GM19467 (cell line): ENCODE results near the gene LRRC71.

ENCODE experiments used
- ATAC-seq: cut with Tn5 transposase; IDR thresholded peaks from one replicate; pipeline ENCODE4 v1.9.1; 2021; ENCODE audit warnings: mild to moderate bottlenecking, moderate library complexity; ENCODE audit not compliant: unreplicated experiment

LRRC71 gene

DNA sequence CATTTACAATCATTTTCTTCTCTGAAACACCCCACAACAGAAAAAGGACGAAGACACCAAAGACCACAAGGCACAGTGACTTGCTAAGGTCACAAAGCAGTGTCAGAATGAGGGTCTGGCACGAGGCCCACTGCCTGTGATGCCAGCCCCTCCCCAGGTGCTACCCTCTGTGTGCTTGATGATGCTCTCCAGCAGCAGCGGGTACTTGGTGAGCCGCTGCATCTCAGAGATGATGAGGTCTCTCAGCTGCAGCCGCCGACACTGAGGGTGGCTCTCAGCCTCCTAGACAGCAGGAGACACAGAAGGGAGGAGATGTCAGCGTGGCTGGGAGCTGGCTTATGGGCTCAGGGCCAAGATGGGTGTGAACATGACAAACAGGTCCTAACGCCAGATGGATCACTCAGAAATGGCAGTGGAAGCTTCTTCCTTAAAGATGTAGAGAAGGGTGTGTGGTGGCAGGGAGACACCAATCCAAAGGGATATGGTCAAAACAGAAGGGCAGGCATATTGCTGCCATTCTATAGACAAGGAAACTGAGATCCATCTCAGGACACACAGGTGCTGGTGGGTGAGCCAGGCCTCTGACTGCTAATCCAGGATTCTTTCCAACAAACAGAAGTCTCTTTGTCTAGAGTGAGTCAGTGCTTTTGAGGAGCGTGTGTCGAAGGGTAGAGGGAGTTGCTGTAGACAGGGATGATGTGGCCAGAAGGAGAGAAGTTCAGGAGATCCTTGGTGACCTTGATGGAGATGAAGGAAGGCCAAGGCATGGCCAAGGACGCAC, 25.6 kb downstream of the LRRC71 start:
- no peak for ATAC-seq

GRCh38 chr1:156947127-156947526, 26.7 kb downstream of the LRRC71 start:
- no peak for ATAC-seq

DNA sequence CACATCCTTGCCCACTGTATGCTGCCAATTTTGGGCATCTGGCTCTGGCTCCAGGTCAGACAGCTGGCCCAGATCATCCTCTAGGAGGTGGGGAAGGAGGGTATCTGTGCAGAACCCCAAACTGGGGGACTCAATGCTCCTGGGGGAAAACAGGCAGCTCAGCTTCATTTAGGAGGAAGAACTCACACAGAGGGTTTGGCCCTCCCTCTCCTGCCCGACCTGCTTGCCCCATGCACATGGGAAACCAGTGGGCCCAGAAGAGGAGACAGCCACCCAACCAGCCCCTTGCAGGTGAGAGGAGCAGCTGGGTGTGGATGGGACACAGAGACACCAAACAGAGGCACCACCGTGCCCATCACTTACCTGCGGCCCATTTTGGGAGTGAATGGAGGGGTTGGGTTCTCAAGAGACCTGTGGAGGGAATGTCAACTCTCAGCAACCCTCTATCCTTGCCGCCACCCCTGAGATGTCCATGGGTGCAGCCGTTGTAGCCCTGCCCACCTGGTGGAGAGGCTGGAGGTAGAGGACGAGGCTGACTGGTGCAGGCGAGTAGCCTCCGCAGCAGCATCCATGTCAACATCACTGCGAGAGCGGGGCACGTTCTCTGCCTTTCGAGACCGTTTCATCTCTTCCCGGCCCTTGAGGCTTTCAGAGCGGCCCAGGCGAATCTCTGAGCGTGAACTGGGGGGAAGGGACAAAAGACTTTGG, 27.5 kb downstream of the LRRC71 start:
- no peak for ATAC-seq

DNA sequence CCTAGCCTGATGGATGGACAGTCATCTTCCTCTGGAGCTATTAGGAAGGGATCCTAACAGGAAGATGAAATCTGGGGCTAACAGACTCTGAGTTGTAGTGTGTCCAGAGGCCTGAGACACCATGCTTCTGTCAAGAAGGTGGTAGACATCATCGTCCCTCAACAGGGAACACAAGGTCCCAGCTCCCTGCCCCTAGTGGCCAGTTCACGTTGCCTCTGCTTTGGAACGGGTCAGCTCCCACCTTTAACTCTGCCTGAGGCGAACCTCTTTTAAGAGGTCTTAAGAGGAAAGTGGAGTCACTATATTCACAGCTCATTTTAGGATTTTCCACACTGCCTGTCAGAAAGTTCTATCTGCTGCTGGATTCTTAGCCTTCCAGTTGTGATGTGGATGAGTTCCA, 28.3 kb downstream of the LRRC71 start:
- ATAC-seq = no peak

DNA sequence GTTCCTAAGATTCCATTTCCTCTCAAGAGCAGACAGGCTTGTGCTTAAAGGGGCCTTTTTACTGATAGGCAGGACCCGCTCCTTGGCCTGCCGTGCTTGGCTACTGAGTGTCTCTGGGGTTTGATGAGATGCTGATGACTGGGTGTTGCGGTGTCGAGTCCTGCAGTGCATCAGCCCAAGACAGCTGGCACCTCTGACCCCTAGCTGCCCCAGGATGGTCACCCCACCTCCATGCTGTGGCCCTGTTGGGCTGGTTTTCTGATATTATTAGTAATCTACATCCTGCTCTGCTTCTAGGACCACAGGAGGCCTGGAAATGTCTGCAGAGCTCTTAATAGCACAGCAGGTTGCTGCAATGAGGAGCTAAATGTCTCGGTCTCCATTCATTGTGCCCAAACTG, 28.7 kb downstream of the LRRC71 start:
- ATAC-seq = no peak

DNA sequence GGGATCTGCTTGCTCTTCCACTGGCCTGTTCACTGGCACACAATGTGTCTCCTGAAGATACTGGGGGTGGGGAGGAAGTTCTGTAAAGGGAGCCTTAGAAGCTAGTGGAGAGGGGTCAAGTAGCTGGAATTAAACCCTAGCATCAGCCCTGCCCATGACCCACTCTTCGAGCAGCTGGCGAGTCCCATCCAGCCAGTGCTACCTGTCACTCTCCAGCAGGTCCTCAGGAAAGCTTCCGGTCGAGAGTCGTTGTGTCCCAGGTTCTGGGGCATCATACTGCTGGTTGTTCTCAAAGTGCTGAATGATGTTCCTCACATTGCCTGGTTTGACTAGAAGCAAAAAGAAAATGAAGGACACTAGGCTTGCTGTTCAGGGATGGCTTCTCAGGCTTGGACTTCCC, 30.9 kb downstream of the LRRC71 start:
- no peak for ATAC-seq

DNA sequence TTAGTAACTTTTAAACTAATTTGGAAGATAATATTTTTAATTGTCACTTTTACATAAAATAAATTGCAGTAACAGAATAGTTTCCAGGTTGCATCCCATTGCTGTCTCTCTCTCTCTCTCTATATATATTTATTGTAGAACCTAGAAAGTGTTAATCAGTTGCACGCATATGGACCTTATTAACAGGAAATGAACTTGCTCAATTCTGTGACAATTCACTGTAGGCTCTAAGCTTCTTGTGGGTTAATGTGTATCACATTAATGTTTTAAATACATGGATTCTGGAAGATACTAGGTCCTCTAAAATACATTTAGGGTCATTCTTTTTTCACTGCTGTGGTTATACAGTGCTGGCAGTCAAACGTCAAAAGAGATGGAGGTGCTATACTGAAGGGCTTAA, 33.1 kb downstream of the LRRC71 start:
- ATAC-seq = no peak

DNA sequence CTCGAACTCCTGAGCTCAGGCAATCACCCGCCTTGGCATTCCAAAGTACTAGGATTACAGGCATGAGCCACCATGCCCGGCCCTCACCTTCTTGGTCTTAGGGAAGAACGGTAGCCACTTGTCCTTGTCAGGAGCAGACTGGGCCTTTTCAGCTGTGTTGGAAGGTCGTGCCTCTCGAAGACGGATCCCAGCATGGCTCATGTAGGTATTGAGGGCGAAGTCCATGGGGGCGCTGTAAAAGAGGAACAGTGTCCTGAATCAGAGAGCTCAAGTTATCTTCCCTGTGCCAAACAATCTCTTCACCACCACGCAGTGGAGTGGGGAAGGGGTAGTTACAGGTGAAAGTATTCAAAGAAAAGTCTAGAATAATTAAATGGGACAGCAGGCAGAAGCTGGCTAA, 35.9 kb downstream of the LRRC71 start:
- no peak for ATAC-seq

DNA sequence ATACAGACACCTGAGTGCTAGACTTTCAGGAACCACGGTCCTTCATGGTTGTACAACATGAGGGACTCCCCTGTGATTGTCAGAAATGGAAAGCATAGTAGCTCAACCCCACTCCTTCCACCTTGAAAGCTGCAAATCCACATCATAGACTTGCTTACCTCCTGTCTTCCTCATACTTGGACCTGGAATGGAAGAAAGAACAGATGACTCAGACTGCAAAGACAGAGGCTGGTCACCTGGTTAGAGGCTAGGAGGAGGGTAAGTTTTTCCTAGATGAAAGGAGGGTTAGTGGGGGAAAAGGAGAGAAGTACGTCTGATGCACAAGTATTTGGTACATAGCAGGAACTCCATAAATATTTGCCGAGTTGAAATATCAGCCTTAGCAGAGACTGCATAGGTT, 37.2 kb downstream of the LRRC71 start:
- ATAC-seq = no peak

DNA sequence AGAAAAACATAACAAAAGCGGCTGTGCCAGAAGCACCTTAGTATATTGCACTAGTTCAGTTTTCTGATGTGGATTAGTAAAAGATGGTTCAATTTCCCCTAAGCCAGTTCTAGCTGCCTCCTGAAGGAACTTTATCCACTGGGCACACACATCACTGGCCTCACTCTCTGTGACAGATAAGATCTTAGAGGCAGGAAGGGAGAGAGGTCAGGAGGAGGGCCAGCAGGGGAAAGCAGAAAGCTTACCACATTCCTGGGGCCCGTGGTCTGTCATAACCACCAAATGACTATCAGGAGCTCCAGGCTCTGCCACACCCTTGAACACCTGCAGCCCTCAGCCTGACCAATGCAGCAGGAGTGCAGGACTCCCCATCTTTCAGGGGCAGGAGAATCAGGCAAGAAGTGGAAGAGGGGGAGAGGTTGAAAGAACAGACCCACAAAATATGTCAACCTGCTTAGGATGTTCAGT, 37.8 kb downstream of the LRRC71 start:
- ATAC-seq = no peak

- no peak for ATAC-seq
These were observed 39.0 kb downstream of the LRRC71 start for GRCh38 chr1:156959414-156959813.

DNA sequence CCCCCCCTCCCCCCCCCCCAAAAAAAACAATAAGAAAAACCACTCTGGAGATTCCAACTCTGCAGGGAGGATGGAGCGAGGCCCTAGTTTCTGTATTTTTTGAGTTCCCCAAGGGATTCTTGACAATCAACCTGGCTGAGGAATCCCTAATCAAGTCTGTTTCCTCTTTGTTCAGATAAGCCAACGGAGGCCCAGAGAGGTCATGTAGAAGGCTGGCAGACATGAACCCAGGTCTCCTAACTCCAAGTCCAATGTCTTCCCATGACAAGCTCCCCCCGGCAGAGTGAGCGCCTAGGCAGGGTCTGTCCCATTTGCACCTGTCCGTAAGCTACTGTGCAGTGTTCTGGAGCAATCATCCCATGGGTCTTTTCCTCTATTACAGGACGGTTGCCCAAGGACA, 39.5 kb downstream of the LRRC71 start:
- ATAC-seq = no peak

- no peak for ATAC-seq
These were observed 41.3 kb downstream of the LRRC71 start for GRCh38 chr1:156961709-156962108.

DNA sequence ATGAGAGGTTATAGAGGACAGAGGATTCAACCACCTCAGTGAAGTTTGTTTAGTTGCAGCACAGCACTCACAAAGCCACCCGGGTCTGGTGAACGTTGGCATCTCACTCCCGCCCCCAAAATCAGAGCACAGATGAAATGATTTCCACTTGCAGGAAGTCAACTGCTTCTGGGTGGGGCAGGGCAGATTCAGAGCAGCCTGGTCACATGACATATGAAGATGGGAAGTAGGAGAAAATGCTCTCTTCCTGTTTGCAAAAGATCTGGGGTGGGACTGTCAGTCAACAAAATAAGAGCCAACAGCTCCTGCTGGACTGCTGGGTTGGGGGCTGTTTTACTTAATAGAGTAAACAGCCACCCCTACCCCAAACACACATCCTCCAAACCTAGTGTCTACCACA, 43.2 kb downstream of the LRRC71 start:
- no peak for ATAC-seq

DNA sequence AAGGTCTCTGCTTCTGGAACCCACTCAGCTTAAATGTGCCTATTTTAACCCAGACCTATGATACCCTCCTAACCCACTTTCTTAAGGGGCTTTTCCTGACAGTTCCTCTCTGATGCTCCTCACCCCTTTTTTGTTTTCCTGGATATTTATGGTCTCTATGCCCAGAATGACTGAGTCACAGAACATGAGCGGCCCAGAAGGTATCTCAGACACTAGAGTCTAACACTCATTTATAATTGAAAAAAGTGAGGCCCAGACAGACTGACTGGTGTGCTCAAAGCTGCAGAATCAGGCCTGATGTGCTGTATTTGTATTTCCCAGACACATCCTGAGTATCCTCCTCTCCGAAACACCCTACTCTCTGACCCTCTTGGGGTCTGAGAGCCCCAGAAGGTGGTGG, 44.0 kb downstream of the LRRC71 start:
- no peak for ATAC-seq

- no peak for ATAC-seq
These were observed 49.1 kb downstream of the LRRC71 start for GRCh38 chr1:156969496-156969895.

DNA sequence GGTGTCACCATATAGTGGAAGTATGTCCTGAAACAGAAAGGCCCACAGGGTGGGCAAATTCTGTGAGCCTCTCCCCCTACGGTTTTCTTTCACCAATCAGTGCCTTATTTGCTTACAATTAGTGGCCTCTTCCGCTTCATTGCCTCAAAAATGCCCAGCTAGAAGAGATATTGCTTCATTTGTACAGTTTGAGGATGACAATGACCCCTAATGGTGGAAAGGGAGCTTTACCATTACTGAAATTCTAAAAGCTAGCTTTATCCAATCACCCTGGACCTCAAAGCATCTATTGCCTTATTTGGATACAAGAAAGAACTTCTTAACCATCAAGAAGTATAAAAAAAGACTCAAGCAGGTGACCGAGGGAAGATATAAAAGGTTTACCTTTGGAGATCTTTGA, 49.6 kb downstream of the LRRC71 start:
- no peak for ATAC-seq

DNA sequence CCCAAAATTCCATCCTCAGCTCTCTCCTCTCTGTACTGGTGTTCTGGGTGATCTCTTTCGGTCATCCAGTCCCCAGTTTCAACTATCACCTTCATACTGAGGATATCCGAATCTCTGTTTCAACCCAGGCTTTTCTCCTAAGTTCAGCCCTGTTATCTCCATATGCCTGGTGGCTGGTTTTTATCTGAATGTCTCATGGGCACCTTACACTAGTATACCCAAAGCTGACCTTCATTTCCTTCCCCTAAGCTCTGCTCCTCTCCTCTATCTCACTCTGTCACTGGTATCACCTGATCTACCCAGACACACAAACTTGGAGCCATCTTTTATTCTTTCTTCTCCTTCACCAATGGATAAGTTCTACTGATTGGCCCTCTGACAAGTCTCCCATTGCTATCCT, 53.0 kb downstream of the LRRC71 start:
- no peak for ATAC-seq

DNA sequence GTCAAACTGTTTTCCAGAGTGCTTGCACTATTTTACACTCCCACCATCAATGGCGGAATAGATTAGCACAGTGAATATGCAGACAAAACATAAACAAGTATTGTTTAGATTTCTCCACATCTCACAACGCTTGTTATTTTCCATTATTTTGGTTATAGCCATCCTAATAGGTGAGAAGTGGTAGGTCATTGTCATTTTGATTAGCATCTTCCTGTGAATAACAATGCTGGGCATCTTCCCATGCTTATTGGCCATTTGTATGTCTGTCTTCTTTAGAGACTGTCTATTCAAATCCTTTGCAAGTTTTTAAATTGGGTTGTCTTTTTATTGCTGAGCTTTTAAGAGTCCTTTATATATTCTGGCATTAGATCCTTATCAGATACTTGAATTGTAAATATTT, 54.7 kb downstream of the LRRC71 start:
- ATAC-seq = no peak

GRCh38 chr1:156980551-156980950, 60.1 kb downstream of the LRRC71 start:
- ATAC-seq = no peak
